GM19372 (cell line): ENCODE data around the gene MICU1.
"Not testable (repeated sequence)": the region's sequence is repeated elsewhere in the genome, so short reads cannot be mapped to it uniquely, and the experiment has no call there.

Source experiments
- ATAC-seq: cut with Tn5 transposase; IDR thresholded peaks from one replicate; pipeline ENCODE4 v1.9.1; 2021; ENCODE audit warnings: mild to moderate bottlenecking, low read depth, moderate library complexity; ENCODE audit not compliant: unreplicated experiment

The MICU1 gene

GRCh38 chr10:72567421-72567820 is 58.5 kb downstream of the MICU1 start:
- ATAC-seq: no peak

GRCh38 chr10:72564596-72564995 is 61.3 kb downstream of the MICU1 start:
- no peak for ATAC-seq

- no peak for ATAC-seq
Measured at GRCh38 chr10:72563327-72563932, 62.4 kb downstream of the MICU1 start.

- no peak for ATAC-seq
Measured at GRCh38 chr10:72561745-72562166, 64.1 kb downstream of the MICU1 start.

- ATAC-seq: no peak
Measured at GRCh38 chr10:72557362-72557761, 68.5 kb downstream of the MICU1 start.

- no peak for ATAC-seq
Measured at GRCh38 chr10:72552857-72553256, 73.0 kb downstream of the MICU1 start.

GRCh38 chr10:72550239-72550638 is 75.6 kb downstream of the MICU1 start:
- ATAC-seq: no peak

GRCh38 chr10:72545546-72545945 is 80.3 kb downstream of the MICU1 start:
- no peak for ATAC-seq

GRCh38 chr10:72543855-72544254 is 82.0 kb downstream of the MICU1 start:
- not testable (repeated sequence) for ATAC-seq

GRCh38 chr10:72542396-72542815 is 83.5 kb downstream of the MICU1 start:
- ATAC-seq: no peak

- ATAC-seq: no peak
Measured at GRCh38 chr10:72541337-72541736, 84.5 kb downstream of the MICU1 start.

- ATAC-seq: no peak
Measured at GRCh38 chr10:72540193-72540807, 85.6 kb downstream of the MICU1 start.

- no peak for ATAC-seq
Measured at GRCh38 chr10:72539137-72539536, 86.7 kb downstream of the MICU1 start.

GRCh38 chr10:72525689-72526088 is 100.2 kb downstream of the MICU1 start:
- no peak for ATAC-seq

- ATAC-seq: no peak
Measured at GRCh38 chr10:72525277-72525676, 100.6 kb downstream of the MICU1 start.

GRCh38 chr10:72524489-72524888 is 101.4 kb downstream of the MICU1 start:
- ATAC-seq: no peak

- ATAC-seq: no peak
Measured at GRCh38 chr10:72523932-72524396, 101.9 kb downstream of the MICU1 start.

- no peak for ATAC-seq
Measured at GRCh38 chr10:72523062-72523461, 102.8 kb downstream of the MICU1 start.

- no peak for ATAC-seq
Measured at GRCh38 chr10:72517244-72517643, 108.6 kb downstream of the MICU1 start.

- no peak for ATAC-seq
Measured at GRCh38 chr10:72515455-72515854, 110.4 kb downstream of the MICU1 start.

- ATAC-seq: no peak
Measured at GRCh38 chr10:72513910-72514309, 112.0 kb downstream of the MICU1 start.

- ATAC-seq: no peak
Measured at GRCh38 chr10:72511459-72511858, 114.4 kb downstream of the MICU1 start.
